ENCODE data around the gene BCCIP.

Gene BCCIP

DNA sequence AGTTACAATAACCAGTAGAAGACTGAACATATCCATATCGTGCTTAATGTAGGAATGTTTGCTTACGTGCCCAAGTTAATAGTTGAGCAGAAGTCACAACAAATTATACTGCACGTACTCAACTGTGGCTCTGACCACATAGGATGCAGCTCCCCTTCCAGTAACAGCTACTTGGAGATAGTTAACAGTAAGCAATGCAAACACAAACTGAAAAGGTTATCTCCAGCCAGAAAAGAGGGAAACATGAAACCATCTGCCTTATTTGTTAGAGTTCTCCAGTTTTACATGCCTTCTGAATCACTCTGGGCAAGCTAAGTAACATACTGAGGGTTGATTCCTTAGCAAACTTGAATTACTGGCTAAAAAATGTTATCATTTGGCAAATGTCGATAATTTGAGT, 48.0 kb downstream of the BCCIP start:
- no peak overlapping the region for H3K27ac ChIP-seq (ENCODE audit: low read depth, low read length)
- no peak overlapping the region for H3K14ac ChIP-seq (ENCODE audit: low read length)
- H4K12ac ChIP-seq (ENCODE audit: low read depth, low read length), result no peak overlapping the region
- no peaks in the 10 kb centered on the region for H3K4me1 ChIP-seq (ENCODE audit: control insufficient read depth in 1 of 2, insufficient read depth in 2 of 2, low read length in 2 of 2)
- peaks cover 17% of the 10 kb centered on the region in 2 experiments for H3K36me3 ChIP-seq (ENCODE audit: control insufficient read depth in 1 of 2, insufficient read depth in 2 of 2, low read length in 2 of 2)
- H3K79me1 ChIP-seq (ENCODE audit: low read length), result no peaks in the 10 kb centered on the region
- no peak overlapping the region for H4K8ac ChIP-seq (ENCODE audit: low read depth, low read length)
- no peak overlapping the region for H2BK120ac ChIP-seq (ENCODE audit: insufficient read depth, low read length, poor library complexity)
- no peak overlapping the region for H2AK5ac ChIP-seq (ENCODE audit: low read length)
- peaks cover 1% of the 10 kb centered on the region for H3K9me3 ChIP-seq (ENCODE audit: insufficient read depth, low read depth, low read length)
- H2BK5ac ChIP-seq (ENCODE audit: low read depth, low read length, poor library complexity), result no peak overlapping the region
- H3K27me3 ChIP-seq (ENCODE audit: insufficient read depth, low read length), result no peaks in the 10 kb centered on the region
- no peak overlapping the region for H3K18ac ChIP-seq (ENCODE audit: low read length)
- H3K4ac ChIP-seq (ENCODE audit: low read depth, low read length), result no peak overlapping the region
- WGBS (ENCODE audit: extremely low coverage, insufficient coverage, insufficient read length), result no CpG with 5 or more reads among the region's 4 CpGs
- H2BK12ac ChIP-seq (ENCODE audit: low read length), result no peak overlapping the region
- H3K9ac ChIP-seq (ENCODE audit: low read length), result no peak overlapping the region
- H4K91ac ChIP-seq (ENCODE audit: low read depth, low read length), result no peak overlapping the region
- DNase-seq, result peak in 1 of 2 donors; percentile 19
- H3K79me2 ChIP-seq (ENCODE audit: control insufficient read depth, insufficient read depth, low read length, poor library complexity), result no peaks in the 10 kb centered on the region
- H2AFZ ChIP-seq (ENCODE audit: insufficient read depth, low read length, poor library complexity), result no peak overlapping the region
- H3K4me2 ChIP-seq (ENCODE audit: low read length), result no peak overlapping the region
- H3K4me3 ChIP-seq (ENCODE audit: low read depth, low read length), result no peak overlapping the region
- H3K23ac ChIP-seq (ENCODE audit: low read length), result no peak overlapping the region

- Histone ChIP-seq H2AK5ac (ENCODE audit: low read length) (no peak overlapping the region), H3K4me2 (ENCODE audit: low read length) (no peak overlapping the region), H3K79me1 (ENCODE audit: low read length) (no peaks in the 10 kb centered on the region), H3K4me3 (ENCODE audit: low read depth, low read length) (no peak overlapping the region), H2BK5ac (ENCODE audit: low read depth, low read length, poor library complexity) (no peak overlapping the region), H4K8ac (ENCODE audit: low read depth, low read length) (no peak overlapping the region), H3K9ac (ENCODE audit: low read length) (no peak overlapping the region), H4K12ac (ENCODE audit: low read depth, low read length) (no peak overlapping the region), H3K4ac (ENCODE audit: low read depth, low read length) (no peak overlapping the region), H2BK120ac (ENCODE audit: insufficient read depth, low read length, poor library complexity) (no peak overlapping the region), H3K23ac (ENCODE audit: low read length) (no peak overlapping the region), H3K36me3 (ENCODE audit: control insufficient read depth in 1 of 2, insufficient read depth in 2 of 2, low read length in 2 of 2) (peaks cover 13 to 14% of the 10 kb centered on the region in 2 experiments), H3K27me3 (ENCODE audit: insufficient read depth, low read length) (no peaks in the 10 kb centered on the region), H2AFZ (ENCODE audit: insufficient read depth, low read length, poor library complexity) (no peak overlapping the region), H3K9me3 (ENCODE audit: insufficient read depth, low read depth, low read length) (peaks cover 1% of the 10 kb centered on the region), H2BK12ac (ENCODE audit: low read length) (no peak overlapping the region), H3K79me2 (ENCODE audit: control insufficient read depth, insufficient read depth, low read length, poor library complexity) (no peaks in the 10 kb centered on the region), H3K4me1 (ENCODE audit: control insufficient read depth in 1 of 2, insufficient read depth in 2 of 2, low read length in 2 of 2) (no peaks in the 10 kb centered on the region), H3K27ac (ENCODE audit: low read depth, low read length) (no peak overlapping the region), H4K91ac (ENCODE audit: low read depth, low read length) (no peak overlapping the region), H3K18ac (ENCODE audit: low read length) (no peak overlapping the region), H3K14ac (ENCODE audit: low read length) (no peak overlapping the region)
- WGBS (ENCODE audit: extremely low coverage, insufficient coverage, insufficient read length), result no CpG with 5 or more reads among the region's 11 CpGs
- no peak for DNase-seq
Observed at GRCh38 chr10:125878957-125879835, 55.9 kb downstream of the BCCIP start.

GRCh38 chr10:125880719-125881118, 57.4 kb downstream of the BCCIP start:
- no peak overlapping the region for H2BK120ac ChIP-seq (ENCODE audit: insufficient read depth, low read length, poor library complexity)
- no peak overlapping the region for H3K18ac ChIP-seq (ENCODE audit: low read length)
- no peak overlapping the region for H3K9ac ChIP-seq (ENCODE audit: low read length)
- H2BK5ac ChIP-seq (ENCODE audit: low read depth, low read length, poor library complexity), result no peak overlapping the region
- H4K12ac ChIP-seq (ENCODE audit: low read depth, low read length), result no peak overlapping the region
- H3K14ac ChIP-seq (ENCODE audit: low read length), result no peak overlapping the region
- no peaks in the 10 kb centered on the region for H3K27me3 ChIP-seq (ENCODE audit: insufficient read depth, low read length)
- H4K8ac ChIP-seq (ENCODE audit: low read depth, low read length), result no peak overlapping the region
- no peak overlapping the region for H3K4me2 ChIP-seq (ENCODE audit: low read length)
- no peak overlapping the region for H2AK5ac ChIP-seq (ENCODE audit: low read length)
- no peak overlapping the region for H4K91ac ChIP-seq (ENCODE audit: low read depth, low read length)
- peaks cover 1% of the 10 kb centered on the region for H3K9me3 ChIP-seq (ENCODE audit: insufficient read depth, low read depth, low read length)
- H3K4me1 ChIP-seq (ENCODE audit: control insufficient read depth in 1 of 2, insufficient read depth in 2 of 2, low read length in 2 of 2), result no peaks in the 10 kb centered on the region
- DNase-seq, result peak; percentile 32 to 76
- H3K36me3 ChIP-seq (ENCODE audit: control insufficient read depth in 1 of 2, insufficient read depth in 2 of 2, low read length in 2 of 2), result peaks cover 10 to 12% of the 10 kb centered on the region in 2 experiments
- no peak overlapping the region for H2BK12ac ChIP-seq (ENCODE audit: low read length)
- H3K4me3 ChIP-seq (ENCODE audit: low read depth, low read length), result no peak overlapping the region
- no peak overlapping the region for H3K23ac ChIP-seq (ENCODE audit: low read length)
- H3K27ac ChIP-seq (ENCODE audit: low read depth, low read length), result no peak overlapping the region
- no peak overlapping the region for H3K4ac ChIP-seq (ENCODE audit: low read depth, low read length)
- no peak overlapping the region for H2AFZ ChIP-seq (ENCODE audit: insufficient read depth, low read length, poor library complexity)
- no CpG with 5 or more reads among the region's 6 CpGs for WGBS (ENCODE audit: extremely low coverage, insufficient coverage, insufficient read length)
- no peaks in the 10 kb centered on the region for H3K79me1 ChIP-seq (ENCODE audit: low read length)
- no peaks in the 10 kb centered on the region for H3K79me2 ChIP-seq (ENCODE audit: control insufficient read depth, insufficient read depth, low read length, poor library complexity)

DNA sequence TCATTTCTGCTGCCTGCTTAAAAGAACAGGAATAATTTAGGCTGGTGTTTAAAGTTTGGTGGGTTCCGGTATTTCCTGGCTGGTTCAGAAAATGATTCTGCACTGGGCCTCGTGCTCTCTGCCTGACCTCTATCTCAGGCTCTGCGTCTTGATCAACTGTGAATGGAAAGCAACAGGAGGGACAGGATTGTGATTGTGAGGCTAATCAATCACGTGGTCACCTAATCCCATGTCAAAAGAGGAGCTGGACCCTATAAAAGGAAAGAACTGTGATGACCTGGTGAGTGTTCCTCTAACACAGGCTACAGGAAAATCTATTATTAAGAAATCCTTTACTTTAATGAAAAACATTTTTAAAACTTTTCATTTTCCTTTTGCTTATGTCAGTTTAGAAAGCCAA, 57.8 kb downstream of the BCCIP start, which contains the start of gene DHX32:
Gene DHX32, minus strand, starts transcription at position 101 of the 400 bp plus-strand sequence. CDS start 468 bp downstream, outside the sequence.
- H3K9ac ChIP-seq (ENCODE audit: low read length), result no peak within 1 kb of the TSS
- H3K4me2 ChIP-seq (ENCODE audit: low read length), result no peak within 1 kb of the TSS
- H2BK5ac ChIP-seq (ENCODE audit: low read depth, low read length, poor library complexity), result no peak within 1 kb of the TSS
- H3K23ac ChIP-seq (ENCODE audit: low read length), result no peak within 1 kb of the TSS
- no peak for DNase-seq
- H2AFZ ChIP-seq (ENCODE audit: insufficient read depth, low read length, poor library complexity), result no peak within 1 kb of the TSS
- no peaks in the 10 kb centered on the region for H3K79me2 ChIP-seq (ENCODE audit: control insufficient read depth, insufficient read depth, low read length, poor library complexity)
- WGBS (ENCODE audit: extremely low coverage, insufficient coverage, insufficient read length), result no CpG with 5 or more reads among the region's 4 CpGs
- H3K36me3 ChIP-seq (ENCODE audit: control insufficient read depth in 1 of 2, insufficient read depth in 2 of 2, low read length in 2 of 2), result peaks cover 8 to 10% of the 10 kb centered on the region in 2 experiments
- no peaks in the 10 kb centered on the region for H3K27me3 ChIP-seq (ENCODE audit: insufficient read depth, low read length)
- no peak within 1 kb of the TSS for H3K4me3 ChIP-seq (ENCODE audit: low read depth, low read length)
- no peak within 1 kb of the TSS for H3K27ac ChIP-seq (ENCODE audit: low read depth, low read length)
- no peaks in the 10 kb centered on the region for H3K79me1 ChIP-seq (ENCODE audit: low read length)
- H3K14ac ChIP-seq (ENCODE audit: low read length), result no peak within 1 kb of the TSS
- H3K4ac ChIP-seq (ENCODE audit: low read depth, low read length), result no peak within 1 kb of the TSS
- H3K4me1 ChIP-seq (ENCODE audit: control insufficient read depth in 1 of 2, insufficient read depth in 2 of 2, low read length in 2 of 2), result no peaks in the 10 kb centered on the region
- no peak within 1 kb of the TSS for H2AK5ac ChIP-seq (ENCODE audit: low read length)
- no peak within 1 kb of the TSS for H4K12ac ChIP-seq (ENCODE audit: low read depth, low read length)
- H2BK120ac ChIP-seq (ENCODE audit: insufficient read depth, low read length, poor library complexity), result no peak within 1 kb of the TSS
- no peak within 1 kb of the TSS for H4K8ac ChIP-seq (ENCODE audit: low read depth, low read length)
- H3K18ac ChIP-seq (ENCODE audit: low read length), result no peak within 1 kb of the TSS
- H4K91ac ChIP-seq (ENCODE audit: low read depth, low read length), result no peak within 1 kb of the TSS
- H2BK12ac ChIP-seq (ENCODE audit: low read length), result no peak within 1 kb of the TSS
- H3K9me3 ChIP-seq (ENCODE audit: insufficient read depth, low read depth, low read length), result peaks cover 2% of the 10 kb centered on the region
